Measurements from ENCODE around the gene PRMT3. TPM values are rescaled to one million over a fixed set of nuclear protein-coding genes. Genes with fewer than 3 reads are reported as not detected.
"Not testable (repeated sequence)": the region's sequence is repeated elsewhere in the genome, so short reads cannot be mapped to it uniquely, and the experiment has no call there.

PRMT3 gene
- total and polyA plus RNA-seq, 2 of the 13 experiments (the other 11 are each of a cell fraction or from before 2014, with no cell fraction given): 9.1 to 27.7 TPM

- TF ChIP-seq, protein P1, sequence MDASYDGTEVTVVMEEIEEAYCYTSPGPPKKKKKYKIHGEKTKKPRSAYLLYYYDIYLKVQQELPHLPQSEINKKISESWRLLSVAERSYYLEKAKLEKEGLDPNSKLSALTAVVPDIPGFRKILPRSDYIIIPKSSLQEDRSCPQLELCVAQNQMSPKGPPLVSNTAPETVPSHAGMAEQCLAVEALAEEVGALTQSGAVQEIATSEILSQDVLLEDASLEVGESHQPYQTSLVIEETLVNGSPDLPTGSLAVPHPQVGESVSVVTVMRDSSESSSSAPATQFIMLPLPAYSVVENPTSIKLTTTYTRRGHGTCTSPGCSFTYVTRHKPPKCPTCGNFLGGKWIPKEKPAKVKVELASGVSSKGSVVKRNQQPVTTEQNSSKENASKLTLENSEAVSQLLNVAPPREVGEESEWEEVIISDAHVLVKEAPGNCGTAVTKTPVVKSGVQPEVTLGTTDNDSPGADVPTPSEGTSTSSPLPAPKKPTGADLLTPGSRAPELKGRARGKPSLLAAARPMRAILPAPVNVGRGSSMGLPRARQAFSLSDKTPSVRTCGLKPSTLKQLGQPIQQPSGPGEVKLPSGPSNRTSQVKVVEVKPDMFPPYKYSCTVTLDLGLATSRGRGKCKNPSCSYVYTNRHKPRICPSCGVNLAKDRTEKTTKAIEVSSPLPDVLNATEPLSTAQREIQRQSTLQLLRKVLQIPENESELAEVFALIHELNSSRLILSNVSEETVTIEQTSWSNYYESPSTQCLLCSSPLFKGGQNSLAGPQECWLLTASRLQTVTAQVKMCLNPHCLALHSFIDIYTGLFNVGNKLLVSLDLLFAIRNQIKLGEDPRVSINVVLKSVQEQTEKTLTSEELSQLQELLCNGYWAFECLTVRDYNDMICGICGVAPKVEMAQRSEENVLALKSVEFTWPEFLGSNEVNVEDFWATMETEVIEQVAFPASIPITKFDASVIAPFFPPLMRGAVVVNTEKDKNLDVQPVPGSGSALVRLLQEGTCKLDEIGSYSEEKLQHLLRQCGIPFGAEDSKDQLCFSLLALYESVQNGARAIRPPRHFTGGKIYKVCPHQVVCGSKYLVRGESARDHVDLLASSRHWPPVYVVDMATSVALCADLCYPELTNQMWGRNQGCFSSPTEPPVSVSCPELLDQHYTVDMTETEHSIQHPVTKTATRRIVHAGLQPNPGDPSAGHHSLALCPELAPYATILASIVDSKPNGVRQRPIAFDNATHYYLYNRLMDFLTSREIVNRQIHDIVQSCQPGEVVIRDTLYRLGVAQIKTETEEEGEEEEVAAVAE (CRISPR knock-in tag; IDR thresholded peaks at IDR 0.05; ENCODE audit: borderline replicate concordance): no peak
- TF ChIP-seq MED1 (CRISPR knock-in tag; IDR thresholded peaks at IDR 0.05): no peak
- no peak for TF ChIP-seq GABPB1 (CRISPR knock-in tag; IDR thresholded peaks at IDR 0.05)
- TF ChIP-seq IRX3 (CRISPR knock-in tag; IDR thresholded peaks at IDR 0.05; ENCODE audit: borderline replicate concordance, low read depth): no peak
- TF ChIP-seq ZNF10 (CRISPR knock-in tag; IDR thresholded peaks at IDR 0.05; ENCODE audit: borderline replicate concordance, low read depth): no peak
- TF ChIP-seq SMYD3 (CRISPR knock-in tag; IDR thresholded peaks at IDR 0.05): no peak
These were observed 92.0 kb downstream of the PRMT3 start (continued) for GRCh38 chr11:20479513-20479912.

- peaks cover 0 to 3% of the 10 kb centered on the region in 2 experiments; a peak in 1 of 5 replicates for H3K36me3 ChIP-seq (replicated peaks in 1 of 2; ENCODE audit: control insufficient read depth in 1 of 2, insufficient read depth in 2 of 2, low read length in 2 of 2)
- no peaks in the 10 kb centered on the region for H3K9me3 ChIP-seq (ENCODE audit: low read length)
- in situ Hi-C loops (cut with HindIII; ENCODE audit: extremely low pct_ligation_motif_present, low pct_unique_long_range_greater_than_20kb) (no loop called here), intact Hi-C loops (cut with micrococcal nuclease; ENCODE audit: unreplicated experiment) (no loop called here)
- no peak overlapping the region for H3K9ac ChIP-seq (ENCODE audit: insufficient read depth, low read depth, low read length)
- H2AFZ ChIP-seq (ENCODE audit: low read length): no peak overlapping the region
- H3K4me2 ChIP-seq (ENCODE audit: low read depth, low read length): no peak overlapping the region
- DNase-seq (ENCODE audit: low spot score): no peak
- H3K27me3 ChIP-seq (ENCODE audit: control insufficient read depth in 1 of 2, insufficient read depth in 2 of 2, low read length in 2 of 2): no peaks in the 10 kb centered on the region
- ChIA-PET POLR2A (no interaction called here), CTCF (ENCODE audit: low intra/inter-chr PET ratio, low total read pairs) (no interaction called here)
- no peak for FAIRE-seq
- no peak overlapping the region for H3K27ac ChIP-seq (ENCODE audit: extremely low read length, insufficient read depth, low read length)
- H3K4me1 ChIP-seq (ENCODE audit: insufficient read depth, low read length): no peaks in the 10 kb centered on the region
- no peak overlapping the region for H3K4me3 ChIP-seq (replicated peaks in 1 of 3; ENCODE audit: insufficient read depth in 1 of 3, low read depth in 2 of 3, low read length in 3 of 3)
- ATAC-seq: no peak
- no peaks in the 10 kb centered on the region for H4K20me1 ChIP-seq (ENCODE audit: insufficient read depth, low read length)
- TF ChIP-seq KDM5B (CRISPR knock-in tag; IDR thresholded peaks at IDR 0.05; ENCODE audit: borderline replicate concordance) (no peak), ZNF562 (CRISPR knock-in tag; IDR thresholded peaks at IDR 0.05; ENCODE audit: borderline replicate concordance) (no peak), GTF3A (CRISPR knock-in tag; conservative IDR thresholded peaks at IDR 0.05) (no peak), KMT2A (CRISPR knock-in tag; IDR thresholded peaks at IDR 0.05) (no peak), ZNF749 (CRISPR knock-in tag; IDR thresholded peaks at IDR 0.05; ENCODE audit: borderline replicate concordance) (no peak)
- WGBS (ENCODE audit: low lambda C conversion rate): 100% methylated on average over 1 of the region's 1 CpG
- no peaks in the 10 kb centered on the region for H3K79me2 ChIP-seq (ENCODE audit: insufficient read depth, low read length)
- BruUV-seq (replicated peaks): no TSS peak
These were observed 96.4 kb downstream of the PRMT3 start for GRCh38 chr11:20483931-20484330.

DNA sequence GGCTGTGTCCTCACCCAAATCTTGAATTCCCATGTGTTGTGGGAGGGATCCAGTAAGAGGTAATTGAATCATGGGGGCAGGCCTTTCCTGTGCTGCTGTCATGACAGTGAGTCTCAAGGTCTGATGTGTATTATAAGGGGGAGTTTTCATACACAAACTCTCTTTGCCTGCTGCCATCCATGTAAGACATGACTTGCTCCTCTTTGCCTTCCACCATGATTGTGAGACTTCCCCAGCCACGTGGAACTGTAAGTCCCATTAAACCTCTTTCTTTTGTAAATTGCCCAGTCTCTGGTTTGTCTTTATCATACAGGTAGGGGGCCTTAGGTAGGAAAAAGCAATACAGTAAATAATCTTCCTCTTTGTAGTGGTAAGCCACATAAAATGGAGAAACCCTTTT is 96.9 kb downstream of the PRMT3 start:
- POLR2A ChIA-PET; H2AFZ ChIP-seq (ENCODE audit: low read length); in situ Hi-C loops (cut with HindIII; ENCODE audit: extremely low pct_ligation_motif_present, low pct_unique_long_range_greater_than_20kb); H4K20me1 ChIP-seq (ENCODE audit: insufficient read depth, low read length); H3K4me2 ChIP-seq (ENCODE audit: low read depth, low read length); intact Hi-C loops (cut with micrococcal nuclease; ENCODE audit: unreplicated experiment); H3K9ac ChIP-seq (ENCODE audit: insufficient read depth, low read depth, low read length); FAIRE-seq; H3K27me3 ChIP-seq (ENCODE audit: control insufficient read depth in 1 of 2, insufficient read depth in 2 of 2, low read length in 2 of 2); ATAC-seq; H3K4me1 ChIP-seq (ENCODE audit: insufficient read depth, low read length); H3K4me3 ChIP-seq (replicated peaks in 1 of 3; ENCODE audit: insufficient read depth in 1 of 3, low read depth in 2 of 3, low read length in 3 of 3); H3K36me3 ChIP-seq (replicated peaks in 1 of 2; ENCODE audit: control insufficient read depth in 1 of 2, insufficient read depth in 2 of 2, low read length in 2 of 2); BruUV-seq (replicated peaks); CTCF ChIA-PET (ENCODE audit: low intra/inter-chr PET ratio, low total read pairs); H3K27ac ChIP-seq (ENCODE audit: extremely low read length, insufficient read depth, low read length); H3K79me2 ChIP-seq (ENCODE audit: insufficient read depth, low read length); H3K9me3 ChIP-seq (ENCODE audit: low read length); DNase-seq (ENCODE audit: low spot score): not testable (repeated sequence)
- WGBS (ENCODE audit: low lambda C conversion rate): 94% methylated on average over 1 of the region's 1 CpG
